GM19035 (cell line): ENCODE results near the gene TUSC2.
"Not testable (repeated sequence)": the region's sequence is repeated elsewhere in the genome, so short reads cannot be mapped to it uniquely, and the experiment has no call there.

ENCODE experiments used
- ATAC-seq: cut with Tn5 transposase; IDR thresholded peaks from one replicate; pipeline ENCODE4 v1.9.1; 2021; ENCODE audit not compliant: unreplicated experiment

Gene TUSC2

GRCh38 chr3:50295553-50296431 lies 32.2 kb downstream of the TUSC2 start:
- ATAC-seq: no peak

GRCh38 chr3:50294492-50295403 lies 33.3 kb downstream of the TUSC2 start:
- ATAC-seq: no peak

GRCh38 chr3:50294089-50294488 lies 33.9 kb downstream of the TUSC2 start:
- no peak for ATAC-seq

GRCh38 chr3:50293079-50293801 lies 34.8 kb downstream of the TUSC2 start:
- ATAC-seq: no peak

- peak; percentile 94 for ATAC-seq
Measured at GRCh38 chr3:50292159-50293078, 35.6 kb downstream of the TUSC2 start, which contains the start of gene IFRD2. TSS of gene IFRD2 (minus strand) at chr3:50292429. CDS start at chr3:50292274, 155 bp downstream.

- no peak for ATAC-seq
Measured at GRCh38 chr3:50290161-50290641, 37.8 kb downstream of the TUSC2 start.

- no peak for ATAC-seq
Measured at GRCh38 chr3:50289130-50289529, 38.9 kb downstream of the TUSC2 start.

- ATAC-seq: no peak
Measured at GRCh38 chr3:50288387-50289007, 39.5 kb downstream of the TUSC2 start.

- ATAC-seq: no peak
Measured at GRCh38 chr3:50287262-50287661, 40.8 kb downstream of the TUSC2 start.

GRCh38 chr3:50286322-50287227 lies 41.4 kb downstream of the TUSC2 start:
- ATAC-seq: no peak

GRCh38 chr3:50284121-50284520 lies 43.9 kb downstream of the TUSC2 start:
- ATAC-seq: not testable (repeated sequence)

- no peak for ATAC-seq
Measured at GRCh38 chr3:50279255-50280016, 48.6 kb downstream of the TUSC2 start.

GRCh38 chr3:50278880-50279224 lies 49.2 kb downstream of the TUSC2 start, which contains the start of gene LSMEM2:
TSS of gene LSMEM2 (plus strand) at chr3:50279087. CDS start at chr3:50279114, 27 bp downstream.
- no peak for ATAC-seq

GRCh38 chr3:50278123-50278879 lies 49.7 kb downstream of the TUSC2 start:
- no peak for ATAC-seq

GRCh38 chr3:50276762-50277101 lies 51.3 kb downstream of the TUSC2 start:
- no peak for ATAC-seq

- ATAC-seq: no peak
Measured at GRCh38 chr3:50275996-50276761, 51.8 kb downstream of the TUSC2 start.
